HEK293 (cell line): Measurements from ENCODE around the gene NOL7.

Experiments used
- REPIN1 ChIP-seq: fragments of 450-650 bp; formaldehyde crosslinking; IDR thresholded peaks from 2 replicates; pipeline ENCODE4 v1.5.1; 2017; ENCODE audit warnings: missing biosample characterization, missing genetic modification characterization, low read depth
- SP3 ChIP-seq: fragments of 450-650 bp; formaldehyde crosslinking; IDR thresholded peaks from 2 replicates; pipeline ENCODE4 v1.5.1; 2016; ENCODE audit warnings: missing biosample characterization, missing genetic modification characterization
- ZBTB17 ChIP-seq: fragments of 450-650 bp; formaldehyde crosslinking; IDR thresholded peaks from 2 replicates; pipeline ENCODE4 v1.5.1; 2016; ENCODE audit warnings: missing biosample characterization, missing genetic modification characterization
- ZNF10 ChIP-seq: fragments of 450-650 bp; formaldehyde crosslinking; IDR thresholded peaks from 2 replicates; pipeline ENCODE4 v1.5.1; 2017; ENCODE audit warnings: missing biosample characterization, missing genetic modification characterization
- ZNF174 ChIP-seq: fragments of 450-650 bp; formaldehyde crosslinking; IDR thresholded peaks from 2 replicates; pipeline ENCODE4 v1.5.0; 2017; ENCODE audit warnings: missing biosample characterization, mild to moderate bottlenecking, missing genetic modification characterization
- ZNF175 ChIP-seq: fragments of 450-650 bp; formaldehyde crosslinking; IDR thresholded peaks from 2 replicates; pipeline ENCODE4 v1.5.1; 2016; ENCODE audit warnings: missing biosample characterization, missing genetic modification characterization
- ZNF2 ChIP-seq: fragments of 450-650 bp; formaldehyde crosslinking; IDR thresholded peaks from 2 replicates; pipeline ENCODE4 v1.5.1; 2016; ENCODE audit warnings: missing biosample characterization, missing genetic modification characterization
- ZNF274 ChIP-seq, 2 experiments: fragments of 200-500 bp in 1 of 2; fragments of 450-650 bp in 1 of 2; sonication (Bioruptor generic) in 1 of 2; formaldehyde crosslinking in 1 of 2; IDR thresholded peaks; 2 replicates each; pipeline versions ENCODE4 v1.5.1 to v1.6.1; 2014 to 2016; ENCODE audit warnings: borderline replicate concordance in 1 of 2, inconsistent platforms in 1 of 2, low read length in 1 of 2, missing biosample characterization in 1 of 2, missing genetic modification characterization in 1 of 2
- ZNF302 ChIP-seq: fragments of 450-650 bp; formaldehyde crosslinking; IDR thresholded peaks from 2 replicates; pipeline ENCODE4 v1.5.1; 2016; ENCODE audit warnings: missing biosample characterization, missing genetic modification characterization, low read depth
- ZNF423 ChIP-seq: fragments of 450-650 bp; formaldehyde crosslinking; IDR thresholded peaks from 2 replicates; pipeline ENCODE4 v1.5.1; 2016; ENCODE audit warnings: missing biosample characterization, missing genetic modification characterization
- ZNF555 ChIP-seq: fragments of 450-650 bp; formaldehyde crosslinking; conservative IDR thresholded peaks from 2 replicates; pipeline ENCODE4 v1.5.1; 2017; ENCODE audit warnings: missing biosample characterization, mild to moderate bottlenecking, missing genetic modification characterization, inconsistent platforms
- ZNF660 ChIP-seq: fragments of 450-650 bp; IDR thresholded peaks from 2 replicates; pipeline ENCODE4 v1.5.1; 2018; ENCODE audit warnings: missing biosample characterization, mild to moderate bottlenecking, missing genetic modification characterization
- ZNF677 ChIP-seq: fragments of 450-650 bp; IDR thresholded peaks from 2 replicates; pipeline ENCODE4 v1.5.0; 2018; ENCODE audit warnings: missing biosample characterization, mild to moderate bottlenecking, missing genetic modification characterization, moderate library complexity
- ZNF777 ChIP-seq: fragments of 450-650 bp; formaldehyde crosslinking; IDR thresholded peaks from 2 replicates; pipeline ENCODE4 v1.5.1; 2017; ENCODE audit warnings: missing biosample characterization, missing genetic modification characterization, borderline replicate concordance
- ZSCAN4 ChIP-seq: fragments of 450-650 bp; formaldehyde crosslinking; IDR thresholded peaks from 2 replicates; pipeline ENCODE4 v1.5.1; 2017; ENCODE audit warnings: missing biosample characterization, missing genetic modification characterization
- TF ChIP-seq, protein P1 (sequence below): fragments of 450-650 bp; formaldehyde crosslinking; IDR thresholded peaks from 2 replicates; pipeline ENCODE4 v1.5.1; 2016; ENCODE audit warnings: missing biosample characterization, missing genetic modification characterization
- TF ChIP-seq, protein P2 (sequence below): fragments of 450-650 bp; formaldehyde crosslinking; IDR thresholded peaks from 2 replicates; pipeline ENCODE4 v1.5.1; 2017; ENCODE audit warnings: missing biosample characterization, missing genetic modification characterization
- TF ChIP-seq, protein P3 (sequence below): fragments of 450-650 bp; formaldehyde crosslinking; IDR thresholded peaks from 2 replicates; pipeline ENCODE4 v1.5.1; 2016; ENCODE audit warnings: missing biosample characterization, missing genetic modification characterization, low read depth
- TF ChIP-seq, protein P4 (sequence below): fragments of 450-650 bp; formaldehyde crosslinking; IDR thresholded peaks from 2 replicates; pipeline ENCODE4 v1.5.1; 2016; ENCODE audit warnings: missing biosample characterization, missing genetic modification characterization
- TF ChIP-seq, protein P5 (sequence below): fragments of 450-650 bp; formaldehyde crosslinking; IDR thresholded peaks from 2 replicates; pipeline ENCODE4 v1.5.1; 2017; ENCODE audit warnings: missing biosample characterization, missing genetic modification characterization

The NOL7 gene

DNA sequence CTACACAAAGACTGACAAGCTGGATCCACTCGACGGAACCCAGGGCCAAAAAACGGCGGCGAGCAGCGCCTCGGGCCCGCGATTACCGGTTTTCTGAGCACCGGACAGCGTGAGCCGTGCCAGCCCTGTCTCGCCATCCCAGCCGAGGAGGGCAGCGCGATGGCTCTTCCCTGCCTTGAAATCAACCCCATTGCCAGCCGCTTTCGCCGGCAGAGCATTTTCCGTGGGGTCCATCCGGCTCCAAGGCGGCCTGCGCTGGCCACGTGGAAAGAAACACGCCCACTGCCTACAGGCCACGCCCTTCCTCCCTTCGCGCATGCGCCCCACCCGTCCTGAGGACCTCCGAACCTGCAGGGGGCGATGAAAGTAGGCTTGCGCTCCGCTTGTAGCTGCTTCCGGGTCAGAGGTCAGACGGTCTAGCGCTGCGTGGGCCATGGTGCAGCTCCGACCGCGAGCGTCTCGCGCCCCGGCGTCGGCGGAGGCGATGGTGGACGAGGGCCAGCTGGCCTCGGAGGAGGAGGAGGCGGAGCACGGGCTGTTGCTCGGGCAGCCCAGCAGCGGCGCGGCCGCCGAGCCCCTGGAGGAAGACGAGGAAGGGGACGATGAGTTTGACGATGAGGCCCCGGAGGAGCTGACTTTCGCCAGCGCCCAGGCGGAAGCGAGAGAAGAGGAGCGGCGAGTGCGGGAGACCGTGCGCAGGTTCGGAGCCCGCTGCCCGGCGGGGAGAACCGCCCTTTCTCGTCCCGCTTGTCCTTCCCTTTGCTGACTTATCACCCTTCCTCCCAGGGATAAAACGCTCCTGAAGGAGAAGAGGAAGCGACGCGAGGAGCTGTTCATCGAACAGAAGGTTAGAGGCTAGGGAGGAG is at the start of gene NOL7 (continued):
- TF ChIP-seq, protein P1, sequence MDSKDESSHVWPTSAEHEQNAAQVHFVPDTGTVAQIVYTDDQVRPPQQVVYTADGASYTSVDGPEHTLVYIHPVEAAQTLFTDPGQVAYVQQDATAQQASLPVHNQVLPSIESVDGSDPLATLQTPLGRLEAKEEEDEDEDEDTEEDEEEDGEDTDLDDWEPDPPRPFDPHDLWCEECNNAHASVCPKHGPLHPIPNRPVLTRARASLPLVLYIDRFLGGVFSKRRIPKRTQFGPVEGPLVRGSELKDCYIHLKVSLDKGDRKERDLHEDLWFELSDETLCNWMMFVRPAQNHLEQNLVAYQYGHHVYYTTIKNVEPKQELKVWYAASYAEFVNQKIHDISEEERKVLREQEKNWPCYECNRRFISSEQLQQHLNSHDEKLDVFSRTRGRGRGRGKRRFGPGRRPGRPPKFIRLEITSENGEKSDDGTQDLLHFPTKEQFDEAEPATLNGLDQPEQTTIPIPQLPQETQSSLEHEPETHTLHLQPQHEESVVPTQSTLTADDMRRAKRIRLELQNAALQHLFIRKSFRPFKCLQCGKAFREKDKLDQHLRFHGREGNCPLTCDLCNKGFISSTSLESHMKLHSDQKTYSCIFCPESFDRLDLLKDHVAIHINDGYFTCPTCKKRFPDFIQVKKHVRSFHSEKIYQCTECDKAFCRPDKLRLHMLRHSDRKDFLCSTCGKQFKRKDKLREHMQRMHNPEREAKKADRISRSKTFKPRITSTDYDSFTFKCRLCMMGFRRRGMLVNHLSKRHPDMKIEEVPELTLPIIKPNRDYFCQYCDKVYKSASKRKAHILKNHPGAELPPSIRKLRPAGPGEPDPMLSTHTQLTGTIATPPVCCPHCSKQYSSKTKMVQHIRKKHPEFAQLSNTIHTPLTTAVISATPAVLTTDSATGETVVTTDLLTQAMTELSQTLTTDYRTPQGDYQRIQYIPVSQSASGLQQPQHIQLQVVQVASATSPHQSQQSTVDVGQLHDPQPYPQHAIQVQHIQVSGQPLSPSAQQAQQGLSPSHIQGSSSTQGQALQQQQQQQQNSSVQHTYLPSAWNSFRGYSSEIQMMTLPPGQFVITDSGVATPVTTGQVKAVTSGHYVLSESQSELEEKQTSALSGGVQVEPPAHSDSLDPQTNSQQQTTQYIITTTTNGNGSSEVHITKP (tag by site-specific recombination): 0 out of 2 replicates have a peak, but pooled peaks have one; percentile 8
- TF ChIP-seq ZNF274 (IDR thresholded peaks at IDR 0.05; ENCODE audit: low read length): no peak
- TF ChIP-seq ZNF274 (tag by site-specific recombination; IDR thresholded peaks at IDR 0.05; ENCODE audit: borderline replicate concordance): no peak
- TF ChIP-seq, protein P2, sequence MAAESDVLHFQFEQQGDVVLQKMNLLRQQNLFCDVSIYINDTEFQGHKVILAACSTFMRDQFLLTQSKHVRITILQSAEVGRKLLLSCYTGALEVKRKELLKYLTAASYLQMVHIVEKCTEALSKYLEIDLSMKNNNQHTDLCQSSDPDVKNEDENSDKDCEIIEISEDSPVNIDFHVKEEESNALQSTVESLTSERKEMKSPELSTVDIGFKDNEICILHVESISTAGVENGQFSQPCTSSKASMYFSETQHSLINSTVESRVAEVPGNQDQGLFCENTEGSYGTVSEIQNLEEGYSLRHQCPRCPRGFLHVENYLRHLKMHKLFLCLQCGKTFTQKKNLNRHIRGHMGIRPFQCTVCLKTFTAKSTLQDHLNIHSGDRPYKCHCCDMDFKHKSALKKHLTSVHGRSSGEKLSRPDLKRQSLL (tag by site-specific recombination): peak; percentile 59
- peak; percentile 89 for TF ChIP-seq ZBTB17 (tag by site-specific recombination)
- TF ChIP-seq SP3: peak; percentile 91
- TF ChIP-seq, protein P3, sequence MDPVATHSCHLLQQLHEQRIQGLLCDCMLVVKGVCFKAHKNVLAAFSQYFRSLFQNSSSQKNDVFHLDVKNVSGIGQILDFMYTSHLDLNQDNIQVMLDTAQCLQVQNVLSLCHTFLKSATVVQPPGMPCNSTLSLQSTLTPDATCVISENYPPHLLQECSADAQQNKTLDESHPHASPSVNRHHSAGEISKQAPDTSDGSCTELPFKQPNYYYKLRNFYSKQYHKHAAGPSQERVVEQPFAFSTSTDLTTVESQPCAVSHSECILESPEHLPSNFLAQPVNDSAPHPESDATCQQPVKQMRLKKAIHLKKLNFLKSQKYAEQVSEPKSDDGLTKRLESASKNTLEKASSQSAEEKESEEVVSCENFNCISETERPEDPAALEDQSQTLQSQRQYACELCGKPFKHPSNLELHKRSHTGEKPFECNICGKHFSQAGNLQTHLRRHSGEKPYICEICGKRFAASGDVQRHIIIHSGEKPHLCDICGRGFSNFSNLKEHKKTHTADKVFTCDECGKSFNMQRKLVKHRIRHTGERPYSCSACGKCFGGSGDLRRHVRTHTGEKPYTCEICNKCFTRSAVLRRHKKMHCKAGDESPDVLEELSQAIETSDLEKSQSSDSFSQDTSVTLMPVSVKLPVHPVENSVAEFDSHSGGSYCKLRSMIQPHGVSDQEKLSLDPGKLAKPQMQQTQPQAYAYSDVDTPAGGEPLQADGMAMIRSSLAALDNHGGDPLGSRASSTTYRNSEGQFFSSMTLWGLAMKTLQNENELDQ: no peak
- TF ChIP-seq ZNF302 (tag by site-specific recombination): no peak
- TF ChIP-seq ZNF677 (tag by site-specific recombination): 0 out of 2 replicates have a peak, but pooled peaks have one; percentile 37
- TF ChIP-seq ZNF174 (tag by site-specific recombination): no peak
- TF ChIP-seq ZNF660: peak; percentile 83
- TF ChIP-seq, protein P4, sequence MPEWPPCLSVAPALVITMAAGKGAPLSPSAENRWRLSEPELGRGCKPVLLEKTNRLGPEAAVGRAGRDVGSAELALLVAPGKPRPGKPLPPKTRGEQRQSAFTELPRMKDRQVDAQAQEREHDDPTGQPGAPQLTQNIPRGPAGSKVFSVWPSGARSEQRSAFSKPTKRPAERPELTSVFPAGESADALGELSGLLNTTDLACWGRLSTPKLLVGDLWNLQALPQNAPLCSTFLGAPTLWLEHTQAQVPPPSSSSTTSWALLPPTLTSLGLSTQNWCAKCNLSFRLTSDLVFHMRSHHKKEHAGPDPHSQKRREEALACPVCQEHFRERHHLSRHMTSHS (tag by site-specific recombination): no peak
- peak; percentile 95 for TF ChIP-seq ZNF2 (tag by site-specific recombination)
- TF ChIP-seq ZNF175 (tag by site-specific recombination): no peak
- TF ChIP-seq ZNF423: no peak
- TF ChIP-seq ZNF777 (tag by site-specific recombination): peak; percentile 98
- no peak for TF ChIP-seq ZNF555
- TF ChIP-seq, protein P5, sequence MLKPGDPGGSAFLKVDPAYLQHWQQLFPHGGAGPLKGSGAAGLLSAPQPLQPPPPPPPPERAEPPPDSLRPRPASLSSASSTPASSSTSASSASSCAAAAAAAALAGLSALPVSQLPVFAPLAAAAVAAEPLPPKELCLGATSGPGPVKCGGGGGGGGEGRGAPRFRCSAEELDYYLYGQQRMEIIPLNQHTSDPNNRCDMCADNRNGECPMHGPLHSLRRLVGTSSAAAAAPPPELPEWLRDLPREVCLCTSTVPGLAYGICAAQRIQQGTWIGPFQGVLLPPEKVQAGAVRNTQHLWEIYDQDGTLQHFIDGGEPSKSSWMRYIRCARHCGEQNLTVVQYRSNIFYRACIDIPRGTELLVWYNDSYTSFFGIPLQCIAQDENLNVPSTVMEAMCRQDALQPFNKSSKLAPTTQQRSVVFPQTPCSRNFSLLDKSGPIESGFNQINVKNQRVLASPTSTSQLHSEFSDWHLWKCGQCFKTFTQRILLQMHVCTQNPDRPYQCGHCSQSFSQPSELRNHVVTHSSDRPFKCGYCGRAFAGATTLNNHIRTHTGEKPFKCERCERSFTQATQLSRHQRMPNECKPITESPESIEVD (tag by site-specific recombination): no peak
- TF ChIP-seq REPIN1: no peak
- peak; percentile 35; the same call in 1 of the 2 replicates for TF ChIP-seq ZNF10 (tag by site-specific recombination)
- no peak; the same call in 1 of the 2 replicates for TF ChIP-seq ZSCAN4 (tag by site-specific recombination)
